GM21515 (cell line): ENCODE results near the gene RALGPS2.

ENCODE experiments used
- ATAC-seq: cut with Tn5 transposase; IDR thresholded peaks from one replicate; pipeline ENCODE4 v1.9.1; 2021; ENCODE audit not compliant: unreplicated experiment

RALGPS2 gene

DNA sequence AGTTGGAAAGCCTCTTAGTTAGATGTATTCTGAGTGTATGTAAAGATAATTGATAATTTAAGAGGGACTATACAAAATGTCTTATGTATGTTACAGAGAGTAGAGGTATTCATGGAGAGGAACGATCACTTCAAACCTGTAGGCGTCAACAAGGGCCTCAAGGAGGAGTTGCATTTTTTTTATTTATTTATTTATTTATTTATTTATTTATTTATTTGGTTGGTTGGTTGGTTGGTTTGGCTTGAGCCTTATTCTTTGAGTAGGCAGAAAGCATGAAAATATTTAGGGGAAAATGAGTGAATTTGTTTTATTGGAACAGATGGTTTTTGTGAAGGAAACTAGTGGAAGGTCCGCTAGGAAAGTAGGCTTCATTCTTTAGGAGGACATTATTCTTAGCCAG is 137.4 kb downstream of the RALGPS2 start:
- ATAC-seq: no peak

- no peak for ATAC-seq
Measured at GRCh38 chr1:178862864-178863263, 137.8 kb downstream of the RALGPS2 start.

DNA sequence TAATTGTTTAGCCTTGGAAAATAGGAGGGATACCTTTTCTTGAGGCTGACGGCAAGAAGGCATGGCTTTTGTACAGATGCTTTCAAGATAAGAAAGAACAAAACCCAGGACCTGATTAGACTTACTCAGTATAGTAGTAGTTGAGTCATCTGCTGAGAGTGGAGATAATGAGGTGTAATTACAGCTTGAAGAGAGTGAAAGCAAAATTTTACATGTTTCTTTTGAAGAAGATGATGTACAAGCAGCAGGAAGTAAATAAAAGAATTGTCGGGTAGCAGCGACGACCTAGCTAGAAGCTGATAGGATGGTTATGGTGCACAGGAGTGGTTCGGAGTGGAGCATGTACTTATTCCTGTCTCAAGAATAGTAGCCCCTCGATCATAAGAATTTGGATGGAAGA is 139.3 kb downstream of the RALGPS2 start:
- ATAC-seq: no peak

GRCh38 chr1:178867670-178868069 is 142.6 kb downstream of the RALGPS2 start:
- ATAC-seq: no peak

DNA sequence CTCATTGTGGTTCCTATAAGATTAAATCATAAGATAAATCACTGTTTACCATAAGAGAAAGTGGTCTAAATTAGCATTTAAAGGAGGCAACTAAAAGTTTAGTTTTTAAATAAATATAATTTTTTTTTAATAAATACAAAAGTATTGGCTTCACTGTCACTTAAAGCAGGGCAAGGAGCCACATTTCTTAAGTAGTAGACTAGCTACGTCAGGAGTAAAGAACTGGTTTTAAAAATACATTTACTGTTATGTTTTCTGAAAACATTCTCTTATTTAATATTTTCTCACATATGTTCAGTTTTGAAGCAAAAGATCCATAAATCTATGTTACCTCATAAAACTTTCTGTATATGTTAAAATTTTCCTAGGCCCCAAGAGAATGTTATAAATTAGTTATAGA is 143.7 kb downstream of the RALGPS2 start:
- ATAC-seq: no peak

GRCh38 chr1:178869119-178869697 is 144.2 kb downstream of the RALGPS2 start:
- no peak for ATAC-seq

DNA sequence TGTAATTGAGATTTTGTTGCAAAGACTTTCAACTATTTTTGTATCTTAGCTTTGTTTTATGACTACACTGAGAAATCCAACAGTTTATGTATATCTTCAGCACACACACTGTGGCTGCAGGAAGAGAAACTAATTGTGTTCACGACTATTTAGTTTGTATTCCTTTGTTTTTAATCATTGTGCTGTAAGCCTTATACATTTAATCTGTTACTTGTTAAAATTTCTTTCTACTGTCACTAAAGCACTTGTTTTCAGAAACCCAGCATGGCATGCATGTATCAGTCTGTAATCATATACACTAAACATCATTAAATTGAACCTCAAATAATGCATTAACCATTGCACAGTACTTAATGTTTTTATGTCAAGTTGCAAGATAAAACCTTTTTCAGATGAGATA is 145.2 kb downstream of the RALGPS2 start:
- no peak for ATAC-seq

DNA sequence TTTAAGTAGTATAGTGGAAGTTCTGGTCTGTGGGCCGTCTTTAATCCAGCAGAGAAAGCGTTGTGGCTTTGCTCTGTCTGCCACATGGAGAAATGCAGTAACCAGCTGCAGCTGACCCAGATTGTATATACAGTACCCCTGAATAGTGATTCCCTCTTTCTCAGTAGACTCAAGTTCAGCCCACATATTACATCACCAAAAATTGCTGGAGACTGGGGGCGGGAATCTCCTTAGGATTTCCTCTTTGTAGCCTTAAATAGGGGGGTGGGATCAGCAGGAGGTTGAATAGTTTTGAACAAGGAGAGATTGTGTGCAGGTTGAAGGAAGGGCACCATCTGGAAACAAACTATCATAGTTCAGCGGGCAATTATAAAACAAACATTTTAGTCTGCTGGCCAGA is 145.9 kb downstream of the RALGPS2 start, which contains the start of gene ANGPTL1:
Gene ANGPTL1 (minus strand): TSS at position 134 of the 400 bp plus-strand sequence. CDS start 5,301 bp downstream, outside the sequence.
- no peak for ATAC-seq

DNA sequence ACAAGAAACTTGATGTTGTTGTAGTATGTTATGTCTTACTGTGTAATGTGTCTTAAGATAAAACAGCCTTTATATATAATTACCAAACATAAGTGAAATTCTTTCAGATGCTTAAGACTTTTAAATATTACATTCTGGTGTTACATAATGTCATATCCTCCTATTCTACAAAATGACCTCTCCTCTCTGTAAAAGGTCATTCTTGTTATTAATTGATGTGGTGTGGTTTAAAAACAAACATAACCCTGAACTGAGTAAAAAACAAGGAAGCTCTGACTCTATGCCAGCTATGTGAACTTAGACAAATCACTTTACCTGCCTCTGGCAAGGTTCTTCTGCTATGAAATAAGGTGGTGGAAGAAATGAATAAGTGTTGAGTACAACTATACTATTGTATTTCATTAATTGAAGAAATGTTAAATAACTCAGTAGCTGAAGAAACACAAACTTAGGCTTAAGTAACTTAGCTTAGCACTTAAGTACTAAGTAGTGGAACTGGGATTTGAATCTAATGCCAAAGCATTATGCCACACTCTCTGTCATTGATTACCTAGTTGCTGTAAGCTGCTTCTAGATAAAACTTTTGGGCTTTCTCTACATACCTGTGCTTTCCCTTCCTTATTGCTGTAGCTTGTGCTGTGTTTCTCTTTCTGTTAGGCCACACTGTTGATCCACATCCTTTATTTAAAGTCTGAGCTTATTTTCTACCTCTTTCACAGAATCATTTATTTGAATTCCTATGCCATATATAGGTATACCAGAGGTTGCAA is 146.7 kb downstream of the RALGPS2 start:
- ATAC-seq: no peak

GRCh38 chr1:178874966-178875365 is 149.9 kb downstream of the RALGPS2 start:
- ATAC-seq: no peak

- no peak for ATAC-seq
Measured at GRCh38 chr1:178875936-178876335, 150.9 kb downstream of the RALGPS2 start.

GRCh38 chr1:178877896-178878295 is 152.9 kb downstream of the RALGPS2 start:
- ATAC-seq: no peak

DNA sequence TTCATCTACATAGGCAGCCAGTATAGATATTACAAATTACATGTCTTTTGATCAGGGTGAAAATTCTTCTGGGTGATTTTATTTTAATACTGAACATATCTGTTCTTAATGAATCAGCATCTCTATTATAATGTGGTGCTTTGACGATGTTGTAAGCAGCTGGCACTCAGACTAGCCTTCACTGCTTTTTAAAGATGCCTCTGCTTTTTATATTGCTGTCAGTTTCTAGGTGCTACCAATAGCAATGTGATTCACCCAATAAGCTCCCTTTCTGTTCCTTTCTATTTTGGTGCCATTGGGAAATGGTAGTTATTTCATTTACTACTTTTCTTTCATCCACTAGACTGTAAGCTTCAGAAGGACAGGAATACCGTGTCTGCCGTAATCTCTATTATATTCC is 156.9 kb downstream of the RALGPS2 start:
- ATAC-seq: no peak

- ATAC-seq: no peak
Measured at GRCh38 chr1:178885869-178886268, 160.8 kb downstream of the RALGPS2 start.

DNA sequence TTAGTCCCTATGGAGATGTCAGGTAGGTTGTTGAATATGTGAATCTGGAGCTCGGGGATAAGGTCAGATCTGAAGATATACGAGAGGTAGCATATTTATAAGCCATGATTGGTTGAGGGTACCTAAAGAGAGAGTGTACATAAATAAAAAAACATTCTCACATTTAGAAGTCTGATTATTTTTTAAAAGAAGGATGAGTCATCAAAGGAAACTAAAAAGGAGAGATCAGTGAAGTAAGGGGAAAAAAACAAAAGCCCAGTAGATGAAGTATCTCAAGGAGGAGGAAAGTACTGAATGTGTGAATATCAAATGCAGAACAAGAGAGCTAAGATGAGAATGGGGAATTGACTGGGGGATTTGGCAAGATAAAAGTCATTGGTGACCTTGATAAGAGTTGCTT is 161.5 kb downstream of the RALGPS2 start:
- no peak for ATAC-seq

GRCh38 chr1:178895928-178896327 is 170.9 kb downstream of the RALGPS2 start:
- no peak for ATAC-seq

GRCh38 chr1:178898401-178898800 is 173.4 kb downstream of the RALGPS2 start:
- ATAC-seq: no peak

DNA sequence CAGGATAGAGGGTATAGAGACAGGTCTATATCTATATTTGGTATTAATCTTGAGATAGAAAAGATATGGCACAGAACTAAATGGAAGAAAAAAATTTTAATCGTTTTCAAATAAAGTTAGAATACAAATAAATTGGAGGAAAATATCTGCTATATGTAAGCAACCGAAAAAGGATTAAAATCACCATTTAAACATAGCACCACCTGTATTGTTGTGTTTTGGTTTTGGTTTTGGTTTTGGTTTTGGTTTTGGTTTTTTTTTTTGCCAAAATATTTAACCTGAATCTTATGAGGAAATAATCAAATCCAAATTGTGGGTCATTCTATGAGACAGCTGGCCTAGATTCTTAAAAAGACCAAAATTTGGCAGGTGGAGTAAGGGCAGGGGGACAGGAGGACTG is 174.4 kb downstream of the RALGPS2 start:
- ATAC-seq: no peak

- ATAC-seq: no peak
Measured at GRCh38 chr1:178901482-178902125, 176.6 kb downstream of the RALGPS2 start.

DNA sequence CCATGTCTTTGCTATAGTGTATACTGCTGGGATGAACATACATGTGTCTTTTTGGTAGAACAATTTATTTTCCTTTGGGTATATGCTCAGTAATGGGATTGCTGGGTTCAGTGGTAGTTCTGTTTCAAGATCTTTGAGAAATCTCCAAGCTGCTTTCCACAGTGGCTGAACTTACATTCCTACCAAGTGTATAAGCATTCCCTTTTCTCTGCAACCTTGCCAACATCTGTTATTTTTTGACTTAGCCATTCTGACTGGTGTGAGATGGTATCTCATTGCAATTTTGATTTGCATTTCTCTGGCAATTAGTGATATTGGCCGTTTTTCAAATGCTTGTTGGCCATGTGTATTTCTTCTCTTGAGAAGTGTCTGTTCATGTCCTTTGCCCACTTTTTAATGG is 183.3 kb downstream of the RALGPS2 start:
- no peak for ATAC-seq

GRCh38 chr1:178910023-178910422 is 185.0 kb downstream of the RALGPS2 start:
- ATAC-seq: no peak

GRCh38 chr1:178912597-178912996 is 187.6 kb downstream of the RALGPS2 start:
- no peak for ATAC-seq
